Activated CD4-positive, alpha-beta memory T cell treated with anti-CD3 and anti-CD28 coated beads for 36 hours (primary cell): Measurements from ENCODE around the gene PCDHGA11. TPM values are rescaled to one million over a fixed set of nuclear protein-coding genes. Genes with fewer than 3 reads are reported as not detected.

ENCODE experiments used
- CTCF ChIA-PET: fragments of 350-600 bp; sonication (Branson Sonifier 250); formaldehyde crosslinking; loops from one replicate; lab custom pipeline; 2021; ENCODE audit warnings: antibody characterized with exemption, inconsistent platforms; lab: Charles Lee
- POLR2A ChIA-PET: fragments of 350-600 bp; sonication (Branson Sonifier 250); formaldehyde crosslinking; loops from one replicate; lab custom pipeline; 2021; ENCODE audit warnings: antibody characterized with exemption; lab: Charles Lee
- DNase-seq: peaks from one replicate; pipeline ENCODE4 v3.0.0-alpha.2; 2020
- H3K27ac Mint-ChIP-seq: one replicate; pipeline ENCODE4 v1.8.0; 2021; ENCODE audit warnings: mixed read lengths
- H3K27me3 Mint-ChIP-seq: one replicate; pipeline ENCODE4 v1.8.0; 2021; ENCODE audit warnings: mixed read lengths
- H3K36me3 Mint-ChIP-seq: one replicate; pipeline ENCODE4 v1.8.0; 2021; ENCODE audit warnings: mixed read lengths
- H3K4me1 Mint-ChIP-seq: one replicate; pipeline ENCODE4 v1.8.0; 2021; ENCODE audit warnings: low read depth, mixed read lengths
- H3K4me3 Mint-ChIP-seq: one replicate; pipeline ENCODE4 v1.8.0; 2021; ENCODE audit warnings: mild to moderate bottlenecking, mixed read lengths
- H3K9me3 Mint-ChIP-seq: one replicate; pipeline ENCODE4 v1.8.0; 2021; ENCODE audit warnings: mixed read lengths
- intact Hi-C: fragments of 100-400 bp; cut with micrococcal nuclease; formaldehyde crosslinking; loops from one replicate; pipeline ENCODE4 v1.15.1; 2023
- total RNA-seq, 2 experiments: library from RNA; stranded (reverse); gene quantifications; one replicate each; pipeline ENCODE4 v1.2.3, GENCODE V29; 2021

Gene PCDHGA11
- total RNA-seq, 2 experiments from 2014 or later = 0.05 TPM; not detected in 1

- intact Hi-C loops = no loop called here
- H3K9me3 Mint-ChIP-seq = no peaks in the 10 kb centered on the region
- CTCF ChIA-PET = interaction anchor here (0.6 kb wide), 1 partner anchor 83 kb away, joined by 3 read pairs; no protein-coding TSS in a partner anchor
Measured at GRCh38 chr5:141441571-141442170, 20.8 kb downstream of the PCDHGA11 start.

GRCh38 chr5:141465351-141465750, 44.5 kb downstream of the PCDHGA11 start:
- no peaks in the 10 kb centered on the region for H3K9me3 Mint-ChIP-seq
- H3K36me3 Mint-ChIP-seq = no peaks in the 10 kb centered on the region
- H3K27ac Mint-ChIP-seq = no peak overlapping the region
- ChIA-PET CTCF (no interaction called here), POLR2A (no interaction called here)
- intact Hi-C loops = no loop called here
- DNase-seq = no peak
- no peak overlapping the region for H3K4me3 Mint-ChIP-seq
- peaks cover 15% of the 10 kb centered on the region for H3K27me3 Mint-ChIP-seq
- no peaks in the 10 kb centered on the region for H3K4me1 Mint-ChIP-seq

More at GRCh38 chr5:141441571-141442170, 20.8 kb downstream of the PCDHGA11 start:
- DNase-seq = no peak
- Mint-ChIP-seq H3K27me3 (peaks cover 13% of the 10 kb centered on the region), H3K36me3 (no peaks in the 10 kb centered on the region), H3K27ac (no peak overlapping the region), H3K4me3 (no peak overlapping the region), H3K4me1 (no peaks in the 10 kb centered on the region)
- POLR2A ChIA-PET = no interaction called here

Other genes starting within 250 kb of the PCDHGA11 start
- not detected for gene PCDHB7, start 248.4 kb upstream of the PCDHGA11 start, total RNA-seq
- gene PCDHB8, start 243.3 kb upstream of the PCDHGA11 start, total RNA-seq = not detected
- gene PCDHB16, start 238.7 kb upstream of the PCDHGA11 start, total RNA-seq = not detected
- not detected for gene PCDHB9, start 233.9 kb upstream of the PCDHGA11 start, total RNA-seq
- not detected for gene PCDHB10, start 228.7 kb upstream of the PCDHGA11 start, total RNA-seq
- not detected for gene PCDHB11, start 221.4 kb upstream of the PCDHGA11 start, total RNA-seq
- gene PCDHB12, start 212.3 kb upstream of the PCDHGA11 start, total RNA-seq = not detected
- not detected for gene PCDHB13, start 207.1 kb upstream of the PCDHGA11 start, total RNA-seq
- not detected for gene PCDHB14, start 197.7 kb upstream of the PCDHGA11 start, total RNA-seq
- not detected for gene PCDHB15, start 175.7 kb upstream of the PCDHGA11 start, total RNA-seq
- under 1 TPM; 0.19 to 0.31 TPM for gene SLC25A2, start 117.0 kb upstream of the PCDHGA11 start, total RNA-seq
- gene TAF7, start 100.3 kb upstream of the PCDHGA11 start, total RNA-seq = 10 to 100 TPM; 54.6 to 55.5 TPM
- not detected for gene PCDHGA1, start 90.5 kb upstream of the PCDHGA11 start, total RNA-seq
- gene PCDHGA2, start 82.3 kb upstream of the PCDHGA11 start, total RNA-seq = not detected
- gene PCDHGA3, start 77.2 kb upstream of the PCDHGA11 start, total RNA-seq = not detected
- not detected for gene PCDHGB1, start 71.0 kb upstream of the PCDHGA11 start, total RNA-seq
- under 1 TPM; 0.07 to 0.12 TPM for gene PCDHGA4, start 66.0 kb upstream of the PCDHGA11 start, total RNA-seq
- gene PCDHGB2, start 61.1 kb upstream of the PCDHGA11 start, total RNA-seq = under 1 TPM; 0.10 to 0.19 TPM
- gene PCDHGA5, start 56.9 kb upstream of the PCDHGA11 start, total RNA-seq = not detected
- gene PCDHGB3, start 50.8 kb upstream of the PCDHGA11 start, total RNA-seq = under 1 TPM in 1 of 2 experiments, not detected in 1; 0.10 TPM
- gene PCDHGA6, start 47.2 kb upstream of the PCDHGA11 start, total RNA-seq = under 1 TPM; 0.05 to 0.10 TPM
- gene PCDHGA7, start 38.3 kb upstream of the PCDHGA11 start, total RNA-seq = under 1 TPM in 1 of 2 experiments, not detected in 1; 0.07 TPM
- gene PCDHGB4, start 33.4 kb upstream of the PCDHGA11 start, total RNA-seq = under 1 TPM in 1 of 2 experiments, not detected in 1; 0.07 TPM
- gene PCDHGA8, start 28.4 kb upstream of the PCDHGA11 start, total RNA-seq = not detected
- under 1 TPM; 0.12 to 0.15 TPM for gene PCDHGB5, start 23.1 kb upstream of the PCDHGA11 start, total RNA-seq
- under 1 TPM in 1 of 2 experiments, not detected in 1; 0.10 TPM for gene PCDHGA9, start 18.3 kb upstream of the PCDHGA11 start, total RNA-seq
- gene PCDHGB6, start 13.0 kb upstream of the PCDHGA11 start, total RNA-seq = under 1 TPM in 1 of 2 experiments, not detected in 1; 0.07 TPM
- under 1 TPM; 0.07 to 0.10 TPM for gene PCDHGA10, start 8.1 kb upstream of the PCDHGA11 start, total RNA-seq
- gene PCDHGB7, start 3.4 kb upstream of the PCDHGA11 start, total RNA-seq = under 1 TPM in 1 of 2 experiments, not detected in 1; 0.07 TPM
- gene PCDHGA12, start 9.5 kb downstream of the PCDHGA11 start, total RNA-seq = under 1 TPM in 1 of 2 experiments, not detected in 1; 0.07 TPM
- gene PCDHGC3, start 54.9 kb downstream of the PCDHGA11 start, total RNA-seq = not detected
- not detected for gene PCDHGC4, start 64.0 kb downstream of the PCDHGA11 start, total RNA-seq
- not detected for gene PCDHGC5, start 68.0 kb downstream of the PCDHGA11 start, total RNA-seq
- gene DIAPH1, start 197.9 kb downstream of the PCDHGA11 start, total RNA-seq = 100 to 1,000 TPM; 225 to 227 TPM
- gene HDAC3, start 215.8 kb downstream of the PCDHGA11 start, total RNA-seq = 10 to 100 TPM; 65.2 to 71.5 TPM
- 10 to 100 TPM; 17.8 to 17.9 TPM for gene RELL2, start 215.9 kb downstream of the PCDHGA11 start, total RNA-seq
- 10 to 100 TPM; 40.1 to 46.0 TPM for gene FCHSD1, start 230.4 kb downstream of the PCDHGA11 start, total RNA-seq